ENCODE measurements around the gene NIPAL3.

- TF ChIP-seq POLR2AphosphoS5 (IDR thresholded peaks at IDR 0.05; ENCODE audit: low read depth, low read length) (no peak), POLR2A (IDR thresholded peaks at IDR 0.05; ENCODE audit: low read depth, low read length) (no peak), TAF1 (IDR thresholded peaks at IDR 0.05; ENCODE audit: low read depth, low read length) (no peak), SPI1 (IDR thresholded peaks at IDR 0.05; ENCODE audit: low read depth, low read length) (no peak), POU2F2 (IDR thresholded peaks at IDR 0.05; ENCODE audit: low read depth, low read length) (no peak), PAX5 (IDR thresholded peaks at IDR 0.05; ENCODE audit: insufficient read depth, low read length, severe bottlenecking) (no peak)
Measured at GRCh38 chr1:24366707-24367106, 48.9 kb upstream of the NIPAL3 start.

Data from GM12891 (cell line).